HepG2 (cell line): ENCODE results near the gene MLLT10. TPM values are rescaled to one million over a fixed set of nuclear protein-coding genes. Genes with fewer than 3 reads are reported as not detected.
A peak's percentile ranks its signal among the peaks of the same experiment; 100 is the strongest.

Experiments
- ATAC-seq: fragments of 200-7000 bp; cut with Tn5 transposase; 3 replicates; pipeline ENCODE4 v1.9.1; 2020; ENCODE audit warnings: mild to moderate bottlenecking, moderate library complexity
- BruUV-seq: library from RNA; stranded (reverse); fragments of 400-500 nt; replicated peaks from 2 replicates; lab custom pipeline; 2021; lab: Mats Ljungman, UMichigan
- CTCF ChIA-PET: fragments of 300-600 bp; formaldehyde crosslinking; extraction: SDS; loops from one replicate; lab custom pipeline; 2021; ENCODE audit warnings: low total read pairs, inconsistent platforms, low intra/inter-chr PET ratio; lab: Yijun Ruan, JAX
- POLR2A ChIA-PET: fragments of 350-600 bp; sonication (Branson Sonifier 250); formaldehyde crosslinking; loops from one replicate; lab custom pipeline; 2020; ENCODE audit warnings: antibody characterized with exemption, inconsistent platforms; lab: Yijun Ruan, JAX
- DNase-seq: peaks from one replicate; pipeline ENCODE4 v3.0.0-alpha.2; 2015; ENCODE audit warnings: low spot score
- FAIRE-seq: peaks from 3 replicates; lab custom pipeline; 2011; peaks lifted over from hg19 to GRCh38; lab: Jason Lieb, UNC
- H2AFZ ChIP-seq: one replicate; pipeline ENCODE4 v1.6.1; 2011; ENCODE audit warnings: low read length, inconsistent platforms
- H3K27ac ChIP-seq: fragments of 300-600 bp; 3 replicates; pipeline ENCODE4 v1.8.0; 2011; ENCODE audit warnings: mixed run types, mild to moderate bottlenecking, mixed read lengths, low read length, inconsistent platforms; ENCODE audit not compliant: insufficient read depth; ENCODE audit errors: extremely low read length
- H3K27me3 ChIP-seq, 2 experiments: fragments of 200-600 bp in 1 of 2; 2 replicates in 1 of 2; 3 replicates in 1 of 2; pipeline versions ENCODE4 v1.6.0 to v1.8.0; 2011; ENCODE audit warnings: low read length in 2 of 2, mild to moderate bottlenecking in 2 of 2, moderate library complexity in 2 of 2, inconsistent platforms in 1 of 2; ENCODE audit not compliant: insufficient read depth in 2 of 2, control insufficient read depth in 1 of 2
- H3K36me3 ChIP-seq, 2 experiments: fragments of 200-600 bp in 1 of 2; replicated peaks in 1 of 2; 2 replicates in 1 of 2; 3 replicates in 1 of 2; pipeline versions ENCODE4 v1.5.1 to v1.8.0; 2011; ENCODE audit warnings: low read length in 2 of 2, inconsistent platforms in 1 of 2; ENCODE audit not compliant: insufficient read depth in 2 of 2, control insufficient read depth in 1 of 2
- H3K4me1 ChIP-seq: 2 replicates; pipeline ENCODE4 v1.5.1; 2012; ENCODE audit warnings: low read length, inconsistent platforms; ENCODE audit not compliant: insufficient read depth
- H3K4me2 ChIP-seq: 2 replicates; pipeline ENCODE4 v1.6.0; 2011; ENCODE audit warnings: low read depth, low read length, inconsistent platforms
- H3K4me3 ChIP-seq, 3 experiments: fragments of 200-600 bp in 1 of 3; sonication (generic), shearing (Covaris generic) in 1 of 3; replicated peaks in 1 of 3; 2 replicates each; pipeline ENCODE4 v1.5.1; 2011 to 2016; ENCODE audit warnings: low read length in 3 of 3, inconsistent platforms in 2 of 3, low read depth in 2 of 3, mild to moderate bottlenecking in 2 of 3, control low read depth in 1 of 3, mixed read lengths in 1 of 3; ENCODE audit not compliant: insufficient read depth in 1 of 3
- H3K79me2 ChIP-seq: one replicate; pipeline ENCODE4 v1.6.1; 2011; ENCODE audit warnings: low read length, inconsistent platforms; ENCODE audit not compliant: insufficient read depth
- H3K9ac ChIP-seq: 2 replicates; pipeline ENCODE4 v1.6.0; 2011; ENCODE audit warnings: mild to moderate bottlenecking, low read depth, low read length, inconsistent platforms; ENCODE audit not compliant: insufficient read depth
- H3K9me3 ChIP-seq: 2 replicates; pipeline ENCODE4 v1.5.1; 2012; ENCODE audit warnings: mild to moderate bottlenecking, low read length
- H4K20me1 ChIP-seq: 2 replicates; pipeline ENCODE4 v1.6.0; 2011; ENCODE audit warnings: inconsistent platforms, mild to moderate bottlenecking, low read length, moderate library complexity; ENCODE audit not compliant: insufficient read depth
- CREB1 ChIP-seq, 2 experiments: fragments of 450-650 bp in 1 of 2; IDR thresholded peaks; 2 replicates each; pipeline ENCODE4 v1.6.1; 2016 to 2017; ENCODE audit warnings: control low read depth in 1 of 2, mild to moderate bottlenecking in 1 of 2, missing compliant biosample characterization in 1 of 2, missing genetic modification characterization in 1 of 2
- ELF4 ChIP-seq: sonication (generic); formaldehyde crosslinking; IDR thresholded peaks from 2 replicates; pipeline ENCODE4 v1.5.0; 2020; ENCODE audit warnings: missing genetic modification reagents, mild to moderate bottlenecking, moderate library complexity, borderline replicate concordance
- GLI4 ChIP-seq: sonication (generic); formaldehyde crosslinking; IDR thresholded peaks from 2 replicates; pipeline ENCODE4 v1.5.1; 2020; ENCODE audit warnings: missing genetic modification reagents, mild to moderate bottlenecking, moderate library complexity, borderline replicate concordance
- MED8 ChIP-seq: sonication (generic); formaldehyde crosslinking; IDR thresholded peaks from 2 replicates; pipeline ENCODE4 v1.8.1; 2023; ENCODE audit warnings: mild to moderate bottlenecking, missing genetic modification reagents; ENCODE audit not compliant: insufficient replicate concordance
- ZNF644 ChIP-seq: IDR thresholded peaks from 2 replicates; pipeline ENCODE4 v1.6.1; 2016; ENCODE audit warnings: low read depth
- WGBS: methylation state at CpG from one replicate; pipeline ENCODE4 v1.1.6; 2017; ENCODE audit warnings: low lambda C conversion rate; 5-methylcytosine and 5-hydroxymethylcytosine counted together
- in situ Hi-C: cut with HindIII; loops from 2 replicates; pipeline ENCODE4 v1.10.0; 2017; ENCODE audit warnings: low pct_unique_long_range_greater_than_20kb; ENCODE audit not compliant: extremely low pct_ligation_motif_present
- intact Hi-C: fragments of 100-400 bp; cut with micrococcal nuclease; formaldehyde crosslinking; loops from one replicate; pipeline ENCODE4 v1.10.0; 2022; ENCODE audit not compliant: unreplicated experiment
- polyA plus RNA-seq, 8 experiments: library from polyadenylated mRNA; depleted of rRNA in 3 of 8; stranded (reverse) in 7 of 8; unstranded in 1 of 8; fragments of >200 nt; fragmentation: Illumina TruSeq in 4 of 8; extraction: Trizol in 4 of 8; gene quantifications; 2 replicates each; pipeline versions ENCODE4 v1.2.1 to v1.2.3, GENCODE V29; 2011 to 2016; ENCODE audit warnings: low read depth in 4 of 8, missing spikeins in 1 of 8, mixed read lengths in 1 of 8; ENCODE audit not compliant: insufficient read depth in 1 of 8
- total RNA-seq, 5 experiments: library from RNA; depleted of rRNA; stranded (reverse); fragments of >200 nt; fragmentation: Illumina TruSeq; extraction: Trizol; gene quantifications; 2 replicates each; pipeline ENCODE4 v1.2.3, GENCODE V29; 2016; ENCODE audit warnings: low read depth in 1 of 5
- TF ChIP-seq, protein P1 (sequence below): sonication (generic); formaldehyde crosslinking; IDR thresholded peaks from 2 replicates; pipeline ENCODE4 v1.4.0; 2020; ENCODE audit warnings: missing genetic modification reagents
- TF ChIP-seq, protein P2 (sequence below), 2 experiments: fragments of 450-650 bp in 1 of 2; sonication (generic) in 1 of 2; formaldehyde crosslinking in 1 of 2; IDR thresholded peaks; 2 replicates each; pipeline versions ENCODE4 v1.6.1 to v1.8.0; 2016 to 2022; ENCODE audit warnings: antibody characterized with exemption in 1 of 2, mild to moderate bottlenecking in 1 of 2, missing genetic modification reagents in 1 of 2

The MLLT10 gene
- total and polyA plus RNA-seq, 2 of the 13 experiments (the other 11 are each of a cell fraction or from before 2014, with no cell fraction given), result 51.3 to 84.1 TPM

GRCh38 chr10:21501731-21502347 lies 32.2 kb upstream of the MLLT10 start:
- in situ Hi-C loops, result loop anchor here (25.0 kb wide), 1 partner anchor 810 kb away; the partner anchor contains the start of genes BMI1 and COMMD3
- Histone ChIP-seq H3K9ac (no peak overlapping the region; the same call in 1 of the 2 replicates), H3K36me3 (no peaks in the 10 kb centered on the region), H3K27ac (no peak overlapping the region), H3K79me2 (no peaks in the 10 kb centered on the region), H3K9me3 (no peaks in the 10 kb centered on the region), H3K27me3 (no peaks in the 10 kb centered on the region), H3K4me3 (no peak overlapping the region), H4K20me1 (no peaks in the 10 kb centered on the region), H3K4me2 (0 out of 2 replicates have a peak overlapping the region, but pooled peaks have one; percentile 19), H3K4me1 (peaks cover 87% of the 10 kb centered on the region), H2AFZ (no peak overlapping the region)
- ATAC-seq, result peak; percentile 67
- peak; percentile 51 for DNase-seq
- ChIA-PET POLR2A (interaction anchor here (2.0 kb wide), 1 partner anchor 24 kb away, joined by 9 read pairs; the partner anchor contains the start of gene SKIDA1), CTCF (no interaction called here)
- BruUV-seq, result no TSS peak
- 42% methylated on average over 2 of the region's 2 CpGs for WGBS
- intact Hi-C loops, result no loop called here
- peak; percentile 62 for FAIRE-seq
- TF ChIP-seq CREB1 (IDR thresholded peaks at IDR 0.05) (no peak), CREB1 (CRISPR knock-in tag; IDR thresholded peaks at IDR 0.05) (peak; percentile 12; the same call in 1 of the 2 replicates), ELF4 (CRISPR knock-in tag) (no peak), ZNF644 (CRISPR knock-in tag) (peak; percentile 45; the same call in 1 of the 2 replicates), GLI4 (CRISPR knock-in tag) (0 out of 2 replicates have a peak, but pooled peaks have one; percentile 54), MED8 (no peak)
- TF ChIP-seq, protein P1, sequence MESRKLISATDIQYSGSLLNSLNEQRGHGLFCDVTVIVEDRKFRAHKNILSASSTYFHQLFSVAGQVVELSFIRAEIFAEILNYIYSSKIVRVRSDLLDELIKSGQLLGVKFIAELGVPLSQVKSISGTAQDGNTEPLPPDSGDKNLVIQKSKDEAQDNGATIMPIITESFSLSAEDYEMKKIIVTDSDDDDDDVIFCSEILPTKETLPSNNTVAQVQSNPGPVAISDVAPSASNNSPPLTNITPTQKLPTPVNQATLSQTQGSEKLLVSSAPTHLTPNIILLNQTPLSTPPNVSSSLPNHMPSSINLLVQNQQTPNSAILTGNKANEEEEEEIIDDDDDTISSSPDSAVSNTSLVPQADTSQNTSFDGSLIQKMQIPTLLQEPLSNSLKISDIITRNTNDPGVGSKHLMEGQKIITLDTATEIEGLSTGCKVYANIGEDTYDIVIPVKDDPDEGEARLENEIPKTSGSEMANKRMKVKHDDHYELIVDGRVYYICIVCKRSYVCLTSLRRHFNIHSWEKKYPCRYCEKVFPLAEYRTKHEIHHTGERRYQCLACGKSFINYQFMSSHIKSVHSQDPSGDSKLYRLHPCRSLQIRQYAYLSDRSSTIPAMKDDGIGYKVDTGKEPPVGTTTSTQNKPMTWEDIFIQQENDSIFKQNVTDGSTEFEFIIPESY (CRISPR knock-in tag), result no peak
- TF ChIP-seq, protein P2, sequence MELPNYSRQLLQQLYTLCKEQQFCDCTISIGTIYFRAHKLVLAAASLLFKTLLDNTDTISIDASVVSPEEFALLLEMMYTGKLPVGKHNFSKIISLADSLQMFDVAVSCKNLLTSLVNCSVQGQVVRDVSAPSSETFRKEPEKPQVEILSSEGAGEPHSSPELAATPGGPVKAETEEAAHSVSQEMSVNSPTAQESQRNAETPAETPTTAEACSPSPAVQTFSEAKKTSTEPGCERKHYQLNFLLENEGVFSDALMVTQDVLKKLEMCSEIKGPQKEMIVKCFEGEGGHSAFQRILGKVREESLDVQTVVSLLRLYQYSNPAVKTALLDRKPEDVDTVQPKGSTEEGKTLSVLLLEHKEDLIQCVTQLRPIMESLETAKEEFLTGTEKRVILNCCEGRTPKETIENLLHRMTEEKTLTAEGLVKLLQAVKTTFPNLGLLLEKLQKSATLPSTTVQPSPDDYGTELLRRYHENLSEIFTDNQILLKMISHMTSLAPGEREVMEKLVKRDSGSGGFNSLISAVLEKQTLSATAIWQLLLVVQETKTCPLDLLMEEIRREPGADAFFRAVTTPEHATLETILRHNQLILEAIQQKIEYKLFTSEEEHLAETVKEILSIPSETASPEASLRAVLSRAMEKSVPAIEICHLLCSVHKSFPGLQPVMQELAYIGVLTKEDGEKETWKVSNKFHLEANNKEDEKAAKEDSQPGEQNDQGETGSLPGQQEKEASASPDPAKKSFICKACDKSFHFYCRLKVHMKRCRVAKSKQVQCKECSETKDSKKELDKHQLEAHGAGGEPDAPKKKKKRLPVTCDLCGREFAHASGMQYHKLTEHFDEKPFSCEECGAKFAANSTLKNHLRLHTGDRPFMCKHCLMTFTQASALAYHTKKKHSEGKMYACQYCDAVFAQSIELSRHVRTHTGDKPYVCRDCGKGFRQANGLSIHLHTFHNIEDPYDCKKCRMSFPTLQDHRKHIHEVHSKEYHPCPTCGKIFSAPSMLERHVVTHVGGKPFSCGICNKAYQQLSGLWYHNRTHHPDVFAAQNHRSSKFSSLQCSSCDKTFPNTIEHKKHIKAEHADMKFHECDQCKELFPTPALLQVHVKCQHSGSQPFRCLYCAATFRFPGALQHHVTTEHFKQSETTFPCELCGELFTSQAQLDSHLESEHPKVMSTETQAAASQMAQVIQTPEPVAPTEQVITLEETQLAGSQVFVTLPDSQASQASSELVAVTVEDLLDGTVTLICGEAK (IDR thresholded peaks at IDR 0.05), result no peak
- TF ChIP-seq, protein P2 (CRISPR knock-in tag; IDR thresholded peaks at IDR 0.05), result no peak
